ENCODE results near the gene SMCO1.
"Not testable (repeated sequence)": the region's sequence is repeated elsewhere in the genome, so short reads cannot be mapped to it uniquely, and the experiment has no call there.

Gene SMCO1

GRCh38 chr3:196514913-196515621 lies at the start of gene SMCO1:
Gene SMCO1 (minus strand): TSS chr3:196515346. CDS start chr3:196515209, 137 bp downstream.
- DNase-seq (ENCODE audit: low read depth in 1 of 2, low spot score in 1 of 2): no peak

- DNase-seq (ENCODE audit: low read depth in 1 of 2, low spot score in 1 of 2): peak in 1 of 2 donors; percentile 6
Measured at GRCh38 chr3:196563721-196564225, 48.6 kb upstream of the SMCO1 start.

- no peak for DNase-seq (ENCODE audit: low read depth in 1 of 2, low spot score in 1 of 2)
Measured at GRCh38 chr3:196559826-196560225, 44.7 kb upstream of the SMCO1 start.

- DNase-seq (ENCODE audit: low read depth in 1 of 2, low spot score in 1 of 2): no peak
Measured at GRCh38 chr3:196558476-196558875, 43.3 kb upstream of the SMCO1 start.

GRCh38 chr3:196557236-196557635 lies 42.1 kb upstream of the SMCO1 start:
- no peak for DNase-seq (ENCODE audit: low read depth in 1 of 2, low spot score in 1 of 2)

GRCh38 chr3:196555295-196555694 lies 40.1 kb upstream of the SMCO1 start:
- DNase-seq (ENCODE audit: low read depth in 1 of 2, low spot score in 1 of 2): no peak

- DNase-seq (ENCODE audit: low read depth in 1 of 2, low spot score in 1 of 2): no peak
Measured at GRCh38 chr3:196554205-196554604, 39.1 kb upstream of the SMCO1 start.

- DNase-seq (ENCODE audit: low read depth in 1 of 2, low spot score in 1 of 2): no peak
Measured at GRCh38 chr3:196553551-196553950, 38.4 kb upstream of the SMCO1 start.

GRCh38 chr3:196552253-196552652 lies 37.1 kb upstream of the SMCO1 start:
- no peak for DNase-seq (ENCODE audit: low read depth in 1 of 2, low spot score in 1 of 2)

GRCh38 chr3:196550172-196550571 lies 35.0 kb upstream of the SMCO1 start:
- not testable (repeated sequence) for DNase-seq (ENCODE audit: low read depth in 1 of 2, low spot score in 1 of 2)

GRCh38 chr3:196549312-196549711 lies 34.2 kb upstream of the SMCO1 start:
- DNase-seq (ENCODE audit: low read depth in 1 of 2, low spot score in 1 of 2): not testable (repeated sequence)

- DNase-seq (ENCODE audit: low read depth in 1 of 2, low spot score in 1 of 2): no peak
Measured at GRCh38 chr3:196547067-196547466, 31.9 kb upstream of the SMCO1 start.

- DNase-seq (ENCODE audit: low read depth in 1 of 2, low spot score in 1 of 2): no peak
Measured at GRCh38 chr3:196546537-196546936, 31.4 kb upstream of the SMCO1 start.

- DNase-seq (ENCODE audit: low read depth in 1 of 2, low spot score in 1 of 2): no peak
Measured at GRCh38 chr3:196544491-196544992, 29.4 kb upstream of the SMCO1 start.

- DNase-seq (ENCODE audit: low read depth in 1 of 2, low spot score in 1 of 2): no peak
Measured at GRCh38 chr3:196541684-196542445, 26.7 kb upstream of the SMCO1 start.

- peak; percentile 44 to 63 for DNase-seq (ENCODE audit: low read depth in 1 of 2, low spot score in 1 of 2)
Measured at GRCh38 chr3:196537319-196537984, 22.3 kb upstream of the SMCO1 start.

- no peak for DNase-seq (ENCODE audit: low read depth in 1 of 2, low spot score in 1 of 2)
Measured at GRCh38 chr3:196533260-196533681, 18.1 kb upstream of the SMCO1 start.

- no peak for DNase-seq (ENCODE audit: low read depth in 1 of 2, low spot score in 1 of 2)
Measured at GRCh38 chr3:196531418-196531817, 16.3 kb upstream of the SMCO1 start.

- peak; percentile 54 to 74 for DNase-seq (ENCODE audit: low read depth in 1 of 2, low spot score in 1 of 2)
Measured at GRCh38 chr3:196528639-196529233, 13.6 kb upstream of the SMCO1 start.

- DNase-seq (ENCODE audit: low read depth in 1 of 2, low spot score in 1 of 2): no peak
Measured at GRCh38 chr3:196525141-196525540, 10.0 kb upstream of the SMCO1 start.

GRCh38 chr3:196524527-196524926 lies 9.4 kb upstream of the SMCO1 start:
- DNase-seq (ENCODE audit: low read depth in 1 of 2, low spot score in 1 of 2): no peak
